Liver (tissue), 9 donors: ENCODE data around the gene SH3TC2. TPM values are rescaled to one million over a fixed set of nuclear protein-coding genes. Genes with fewer than 3 reads are reported as not detected.
A peak's percentile ranks its signal among the peaks of the same experiment; 100 is the strongest.

Experiments
- DNase-seq: peaks from one replicate; pipeline ENCODE4 v3.0.0-alpha.2; 2017; ENCODE audit warnings: low spot score
- H3K27ac ChIP-seq, 2 donors: one replicate each; pipeline ENCODE4 v1.7.0; 2013; ENCODE audit warnings: inconsistent platforms in 2 of 2, low read length in 2 of 2, control low read depth in 1 of 2, low read depth in 1 of 2, mild to moderate bottlenecking in 1 of 2
- H3K27me3 ChIP-seq, 4 donors: one replicate each; pipeline versions ENCODE4 v1.6.1 to v1.7.0; 2013; ENCODE audit warnings: low read length in 3 of 4, inconsistent platforms in 1 of 4, mild to moderate bottlenecking in 1 of 4, moderate library complexity in 1 of 4; ENCODE audit not compliant: control insufficient read depth in 4 of 4, insufficient read depth in 4 of 4
- H3K36me3 ChIP-seq, 4 donors: one replicate each; pipeline versions ENCODE4 v1.6.1 to v1.7.0; 2013; ENCODE audit warnings: low read length in 3 of 4, mild to moderate bottlenecking in 3 of 4, low read depth in 1 of 4, moderate library complexity in 1 of 4; ENCODE audit not compliant: control insufficient read depth in 4 of 4, insufficient read depth in 3 of 4
- H3K4me1 ChIP-seq, 4 donors: one replicate each; pipeline versions ENCODE4 v1.6.1 to v1.7.0; 2013; ENCODE audit warnings: low read length in 3 of 4, mild to moderate bottlenecking in 3 of 4, moderate library complexity in 1 of 4; ENCODE audit not compliant: control insufficient read depth in 4 of 4, insufficient read depth in 4 of 4
- H3K4me3 ChIP-seq, 3 donors: one replicate each; pipeline versions ENCODE4 v1.6.1 to v1.7.0; 2013; ENCODE audit warnings: low read length in 3 of 3, control low read depth in 1 of 3, low read depth in 1 of 3, mild to moderate bottlenecking in 1 of 3
- H3K9ac ChIP-seq, 2 donors: one replicate each; pipeline ENCODE4 v1.7.0; 2013; ENCODE audit warnings: low read length in 2 of 2, mild to moderate bottlenecking in 2 of 2, moderate library complexity in 2 of 2, control low read depth in 1 of 2, low read depth in 1 of 2
- H3K9me3 ChIP-seq, 4 donors: one replicate each; pipeline versions ENCODE4 v1.6.1 to v1.7.0; 2013; ENCODE audit warnings: low read length in 3 of 4; ENCODE audit not compliant: control insufficient read depth in 4 of 4
- CTCF ChIP-seq: fragments of 150-350 bp; IDR thresholded peaks from 2 replicates; pipeline ENCODE4 v1.5.1; 2017; ENCODE audit warnings: improper control_type of control experiment, low read depth, low read length; ENCODE audit not compliant: missing input control
- EGR1 ChIP-seq, 2 donors: IDR thresholded peaks; 2 replicates each; pipeline ENCODE4 v1.6.1; 2016 to 2018; ENCODE audit warnings: antibody characterized with exemption in 2 of 2, low read depth in 2 of 2
- FOXA2 ChIP-seq: IDR thresholded peaks from 2 replicates; pipeline ENCODE4 v1.6.1; 2016; ENCODE audit warnings: antibody characterized with exemption
- HNF4A ChIP-seq, 2 donors: conservative IDR thresholded peaks; 2 replicates each; pipeline ENCODE4 v1.6.1; 2016; ENCODE audit warnings: antibody characterized with exemption in 2 of 2, mild to moderate bottlenecking in 2 of 2
- HNF4G ChIP-seq: IDR thresholded peaks from 2 replicates; pipeline ENCODE4 v1.6.1; 2016; ENCODE audit warnings: antibody characterized with exemption
- JUND ChIP-seq, 2 donors: IDR thresholded peaks; 2 replicates each; pipeline ENCODE4 v1.6.1; 2016; ENCODE audit warnings: antibody characterized with exemption in 2 of 2
- NR2F2 ChIP-seq: IDR thresholded peaks from 2 replicates; pipeline ENCODE4 v1.6.1; 2016; ENCODE audit warnings: antibody characterized with exemption
- RAD21 ChIP-seq, 2 donors: IDR thresholded peaks; 2 replicates each; pipeline ENCODE4 v1.6.1; 2016; ENCODE audit warnings: antibody characterized with exemption in 2 of 2, mild to moderate bottlenecking in 2 of 2
- REST ChIP-seq: IDR thresholded peaks from 2 replicates; pipeline ENCODE4 v1.6.1; 2016; ENCODE audit warnings: antibody characterized with exemption, mild to moderate bottlenecking
- RXRA ChIP-seq, 2 donors: IDR thresholded peaks; 2 replicates each; pipeline ENCODE4 v1.6.1; 2017 to 2018; ENCODE audit warnings: antibody characterized with exemption in 2 of 2, mild to moderate bottlenecking in 1 of 2
- SP1 ChIP-seq: IDR thresholded peaks from 2 replicates; pipeline ENCODE4 v1.6.1; 2018; ENCODE audit warnings: antibody characterized with exemption, mild to moderate bottlenecking
- YY1 ChIP-seq: IDR thresholded peaks from 2 replicates; pipeline ENCODE4 v1.6.1; 2016; ENCODE audit warnings: antibody characterized with exemption, mild to moderate bottlenecking
- WGBS: extraction: QIAGEN DNeasy Blood & Tissue Kit; methylation state at CpG from one replicate; pipeline ENCODE4 v1.1.7; 2013; 5-methylcytosine and 5-hydroxymethylcytosine counted together
- polyA plus RNA-seq, 2 donors: library from polyadenylated mRNA; stranded (reverse) in 1 of 2; unstranded in 1 of 2; fragments of 200-250 nt in 1 of 2; fragments of >200 nt in 1 of 2; fragmentation: Nextera tagmentation in 1 of 2; extraction: Ambion mirVana in 1 of 2; gene quantifications; one replicate each; pipeline versions ENCODE4 v1.2.1 to v1.2.3, GENCODE V29; 2013 to 2015
- total RNA-seq, 2 donors: library from RNA; depleted of rRNA; stranded (reverse); fragments of >200 nt; gene quantifications; one replicate each; pipeline ENCODE4 v1.2.3, GENCODE V29; 2014
- TF ChIP-seq, protein P1 (sequence below): IDR thresholded peaks from 2 replicates; pipeline ENCODE4 v1.6.1; 2016; ENCODE audit warnings: antibody characterized with exemption
- TF ChIP-seq, protein P2 (sequence below): IDR thresholded peaks from 2 replicates; pipeline ENCODE4 v1.6.1; 2016; ENCODE audit warnings: antibody characterized with exemption
- donor health status: healthy.
- donor health status: healthy.
- donor health status: healthy.
- donor health status: healthy.
- donor health status: healthy.

The SH3TC2 gene
- total RNA-seq (1 to 10 TPM in 1 of 2 donors, under 1 TPM in 1; 0.67 to 6.2 TPM), polyA plus RNA-seq (under 1 TPM; 0.31 to 0.47 TPM)

GRCh38 chr5:149063017-149063687 is at the start of gene SH3TC2:
Gene SH3TC2 (minus strand): TSS chr5:149063062. CDS start chr5:149063022, 40 bp downstream.
- Histone ChIP-seq H3K9ac (no peak within 1 kb of the TSS), H3K36me3 (no peaks in the 10 kb centered on the region), H3K27me3 (no peaks in the 10 kb centered on the region), H3K4me1 (no peaks in the 10 kb centered on the region), H3K9me3 (no peaks in the 10 kb centered on the region), H3K4me3 (no peak within 1 kb of the TSS), H3K27ac (peak within 1 kb of the TSS; percentile 28 to 55)
- TF ChIP-seq NR2F2 (no peak), HNF4A (conservative IDR thresholded peaks at IDR 0.05) (no peak), EGR1 (IDR thresholded peaks at IDR 0.05; ENCODE audit: low read depth in 2 of 2) (no peak), CTCF (no peak), FOXA2 (no peak), JUND (IDR thresholded peaks at IDR 0.05) (no peak), REST (no peak)
- TF ChIP-seq, protein P1, sequence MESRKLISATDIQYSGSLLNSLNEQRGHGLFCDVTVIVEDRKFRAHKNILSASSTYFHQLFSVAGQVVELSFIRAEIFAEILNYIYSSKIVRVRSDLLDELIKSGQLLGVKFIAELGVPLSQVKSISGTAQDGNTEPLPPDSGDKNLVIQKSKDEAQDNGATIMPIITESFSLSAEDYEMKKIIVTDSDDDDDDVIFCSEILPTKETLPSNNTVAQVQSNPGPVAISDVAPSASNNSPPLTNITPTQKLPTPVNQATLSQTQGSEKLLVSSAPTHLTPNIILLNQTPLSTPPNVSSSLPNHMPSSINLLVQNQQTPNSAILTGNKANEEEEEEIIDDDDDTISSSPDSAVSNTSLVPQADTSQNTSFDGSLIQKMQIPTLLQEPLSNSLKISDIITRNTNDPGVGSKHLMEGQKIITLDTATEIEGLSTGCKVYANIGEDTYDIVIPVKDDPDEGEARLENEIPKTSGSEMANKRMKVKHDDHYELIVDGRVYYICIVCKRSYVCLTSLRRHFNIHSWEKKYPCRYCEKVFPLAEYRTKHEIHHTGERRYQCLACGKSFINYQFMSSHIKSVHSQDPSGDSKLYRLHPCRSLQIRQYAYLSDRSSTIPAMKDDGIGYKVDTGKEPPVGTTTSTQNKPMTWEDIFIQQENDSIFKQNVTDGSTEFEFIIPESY: no peak
- TF ChIP-seq, protein P2, sequence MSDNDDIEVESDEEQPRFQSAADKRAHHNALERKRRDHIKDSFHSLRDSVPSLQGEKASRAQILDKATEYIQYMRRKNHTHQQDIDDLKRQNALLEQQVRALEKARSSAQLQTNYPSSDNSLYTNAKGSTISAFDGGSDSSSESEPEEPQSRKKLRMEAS: no peak
- DNase-seq: peak; percentile 73
- WGBS: 56% methylated on average over 9 of the region's 9 CpGs

GRCh38 chr5:149110406-149110805 is 47.5 kb upstream of the SH3TC2 start:
- Histone ChIP-seq H3K9me3 (no peaks in the 10 kb centered on the region), H3K4me3 (no peak overlapping the region), H3K9ac (no peak overlapping the region), H3K27me3 (no peaks in the 10 kb centered on the region), H3K27ac (no peak overlapping the region), H3K4me1 (peaks cover 0 to 3% (median 0%) of the 10 kb centered on the region in 4 donors), H3K36me3 (no peaks in the 10 kb centered on the region)
- 91% methylated on average over 4 of the region's 4 CpGs for WGBS
- no peak for DNase-seq
- TF ChIP-seq EGR1 (IDR thresholded peaks at IDR 0.05; ENCODE audit: low read depth in 2 of 2) (no peak), RXRA (IDR thresholded peaks at IDR 0.05) (no peak), CTCF (no peak), REST (no peak), YY1 (no peak), HNF4A (conservative IDR thresholded peaks at IDR 0.05) (no peak), FOXA2 (no peak), HNF4G (no peak), NR2F2 (no peak), RAD21 (IDR thresholded peaks at IDR 0.05) (no peak), SP1 (no peak)
- TF ChIP-seq, protein P1: no peak
